ENCODE measurements around the gene CACNA1C.

GRCh38 chr12:2307550-2307949 lies 254.8 kb downstream of the CACNA1C start:
- no peak for TF ChIP-seq POLR2A (IDR thresholded peaks at IDR 0.05)
- TF ChIP-seq CTCF (IDR thresholded peaks at IDR 0.05) = no peak
